ENCODE data around the gene AGMO. TPM values are rescaled to one million over a fixed set of nuclear protein-coding genes. Genes with fewer than 3 reads are reported as not detected.

AGMO gene
- total RNA-seq, 4 donors from 2014 or later: 0.17 to 0.83 (median 0.45) TPM; not detected in 1

- Histone ChIP-seq H3K36me3 (no peaks in the 10 kb centered on the region), H3K4me1 (no peaks in the 10 kb centered on the region), H3K9me3 (no peaks in the 10 kb centered on the region), H3K4me3 (no peak overlapping the region), H3K27me3 (no peaks in the 10 kb centered on the region), H3K27ac (replicated peaks in 1 of 4) (no peak overlapping the region)
- no peak for TF ChIP-seq CTCF (IDR thresholded peaks at IDR 0.05)
- no peak for TF ChIP-seq EP300 (IDR thresholded peaks at IDR 0.05)
- no peak for TF ChIP-seq POLR2A (IDR thresholded peaks at IDR 0.05; ENCODE audit: low read depth)
- TF ChIP-seq POLR2AphosphoS5 (IDR thresholded peaks at IDR 0.05): no peak
- 94% methylated on average over 2 of the region's 2 CpGs for WGBS
- intact Hi-C loops (cut with DNase I): no loop called here
- DNase-seq (ENCODE audit: extremely low spot score): no peak
These were observed 150.8 kb downstream of the AGMO start for GRCh38 chr7:15411019-15411418.

- no peak overlapping the region for H3K4me3 ChIP-seq
- no peak for TF ChIP-seq POLR2AphosphoS5 (IDR thresholded peaks at IDR 0.05)
- TF ChIP-seq POLR2A (IDR thresholded peaks at IDR 0.05; ENCODE audit: low read depth): no peak
- no peak for TF ChIP-seq CTCF (IDR thresholded peaks at IDR 0.05)
- no peak for TF ChIP-seq EP300 (IDR thresholded peaks at IDR 0.05)
- no peak for DNase-seq (ENCODE audit: extremely low spot score)
- H3K4me1 ChIP-seq: peaks cover 0 to 11% (median 4%) of the 10 kb centered on the region in 4 donors
- intact Hi-C loops (cut with DNase I): no loop called here
- WGBS: 76% methylated on average over 4 of the region's 4 CpGs
- H3K36me3 ChIP-seq: no peaks in the 10 kb centered on the region
- no peaks in the 10 kb centered on the region for H3K9me3 ChIP-seq
- H3K27me3 ChIP-seq: no peaks in the 10 kb centered on the region
- no peak overlapping the region for H3K27ac ChIP-seq (replicated peaks in 1 of 4)
These were observed 153.9 kb downstream of the AGMO start for GRCh38 chr7:15407910-15408309.

- peaks cover 0 to 11% (median 4%) of the 10 kb centered on the region in 4 donors for H3K4me1 ChIP-seq
- WGBS: 52% methylated on average over 2 of the region's 2 CpGs
- DNase-seq (ENCODE audit: extremely low spot score): no peak
- H3K4me3 ChIP-seq: no peak overlapping the region
- intact Hi-C loops (cut with DNase I): no loop called here
- H3K27me3 ChIP-seq: no peaks in the 10 kb centered on the region
- no peak overlapping the region for H3K27ac ChIP-seq (replicated peaks in 1 of 4)
- TF ChIP-seq POLR2AphosphoS5 (IDR thresholded peaks at IDR 0.05) (no peak), POLR2A (IDR thresholded peaks at IDR 0.05; ENCODE audit: low read depth) (no peak), EP300 (IDR thresholded peaks at IDR 0.05) (no peak), CTCF (IDR thresholded peaks at IDR 0.05) (no peak)
- no peaks in the 10 kb centered on the region for H3K9me3 ChIP-seq
- H3K36me3 ChIP-seq: no peaks in the 10 kb centered on the region
These were observed 158.1 kb downstream of the AGMO start for GRCh38 chr7:15403751-15404150.

GRCh38 chr7:15403315-15403714, 158.5 kb downstream of the AGMO start:
- no peak for TF ChIP-seq EP300 (IDR thresholded peaks at IDR 0.05)
- TF ChIP-seq POLR2AphosphoS5 (IDR thresholded peaks at IDR 0.05): no peak
- intact Hi-C loops (cut with DNase I): no loop called here
- Histone ChIP-seq H3K27me3 (no peaks in the 10 kb centered on the region), H3K36me3 (no peaks in the 10 kb centered on the region), H3K4me1 (peaks cover 0 to 11% (median 4%) of the 10 kb centered on the region in 4 donors), H3K9me3 (no peaks in the 10 kb centered on the region), H3K27ac (replicated peaks in 1 of 4) (no peak overlapping the region), H3K4me3 (no peak overlapping the region)
- no peak for DNase-seq (ENCODE audit: extremely low spot score)
- 0% methylated on average over 1 of the region's 1 CpG for WGBS

- no peaks in the 10 kb centered on the region for H3K27me3 ChIP-seq
- H3K4me1 ChIP-seq: peaks cover 0 to 11% (median 4%) of the 10 kb centered on the region in 4 donors
- no peak overlapping the region for H3K4me3 ChIP-seq
- TF ChIP-seq CTCF (IDR thresholded peaks at IDR 0.05): no peak
- no peak for TF ChIP-seq POLR2AphosphoS5 (IDR thresholded peaks at IDR 0.05)
- TF ChIP-seq EP300 (IDR thresholded peaks at IDR 0.05): no peak
- TF ChIP-seq POLR2A (IDR thresholded peaks at IDR 0.05; ENCODE audit: low read depth): no peak
- no peaks in the 10 kb centered on the region for H3K9me3 ChIP-seq
- H3K36me3 ChIP-seq: no peaks in the 10 kb centered on the region
- no peak for DNase-seq (ENCODE audit: extremely low spot score)
- WGBS: 79% methylated on average over 2 of the region's 2 CpGs
- intact Hi-C loops (cut with DNase I): no loop called here
- no peak overlapping the region for H3K27ac ChIP-seq (replicated peaks in 1 of 4)
These were observed 159.2 kb downstream of the AGMO start for GRCh38 chr7:15402436-15403136.
